HepG2 (cell line): Measurements from ENCODE around the gene CNTNAP1. TPM values are rescaled to one million over a fixed set of nuclear protein-coding genes. Genes with fewer than 3 reads are reported as not detected.

ENCODE experiments used
- ATF7 ChIP-seq, 2 experiments: fragments of 450-650 bp in 1 of 2; sonication (generic) in 1 of 2; formaldehyde crosslinking in 1 of 2; IDR thresholded peaks; 2 replicates each; pipeline versions ENCODE4 v1.4.0 to v1.6.1; 2016 to 2020; ENCODE audit warnings: antibody characterized with exemption in 1 of 2, mild to moderate bottlenecking in 1 of 2, missing genetic modification reagents in 1 of 2
- HOXA3 ChIP-seq: sonication (generic); formaldehyde crosslinking; IDR thresholded peaks from 2 replicates; pipeline ENCODE4 v1.5.0; 2020; ENCODE audit warnings: missing genetic modification reagents
- KLF6 ChIP-seq: IDR thresholded peaks from 2 replicates; pipeline ENCODE4 v1.8.0; 2016; ENCODE audit warnings: missing biosample characterization, missing genetic modification reagents
- MED13 ChIP-seq: sonication (generic); formaldehyde crosslinking; IDR thresholded peaks from 2 replicates; pipeline ENCODE4 v1.5.0; 2020; ENCODE audit warnings: missing genetic modification reagents
- NCOR1 ChIP-seq: fragments of 200-600 bp; sonication (generic); IDR thresholded peaks from 2 replicates; pipeline ENCODE4 v1.7.0; 2017; ENCODE audit warnings: antibody characterized with exemption, low read length, borderline replicate concordance
- NFKB2 ChIP-seq: sonication (generic); formaldehyde crosslinking; IDR thresholded peaks from 2 replicates; pipeline ENCODE4 v1.4.0; 2020; ENCODE audit warnings: missing genetic modification reagents, borderline replicate concordance
- NRL ChIP-seq: sonication (generic); formaldehyde crosslinking; IDR thresholded peaks from 2 replicates; pipeline ENCODE4 v1.5.0; 2020; ENCODE audit warnings: missing genetic modification reagents, mild to moderate bottlenecking, moderate library complexity, borderline replicate concordance
- REL ChIP-seq: sonication (generic); formaldehyde crosslinking; conservative IDR thresholded peaks from 2 replicates; pipeline ENCODE4 v1.8.0; 2022; ENCODE audit warnings: mild to moderate bottlenecking, missing genetic modification reagents, moderate library complexity
- SRSF4 ChIP-seq: fragments of 200-400 bp; formaldehyde crosslinking; IDR thresholded peaks from one replicate; pipeline ENCODE4 v1.6.1; 2018; ENCODE audit warnings: mild to moderate bottlenecking, low read depth, low read length, moderate library complexity; ENCODE audit not compliant: poor library complexity, severe bottlenecking
- ZNF256 ChIP-seq: sonication (generic); formaldehyde crosslinking; conservative IDR thresholded peaks from 2 replicates; pipeline ENCODE4 v1.4.0; 2020; ENCODE audit warnings: missing genetic modification reagents
- polyA plus RNA-seq, 8 experiments: library from polyadenylated mRNA; depleted of rRNA in 3 of 8; stranded (reverse) in 7 of 8; unstranded in 1 of 8; fragments of >200 nt; fragmentation: Illumina TruSeq in 4 of 8; extraction: Trizol in 4 of 8; gene quantifications; 2 replicates each; pipeline versions ENCODE4 v1.2.1 to v1.2.3, GENCODE V29; 2011 to 2016; ENCODE audit warnings: low read depth in 4 of 8, missing spikeins in 1 of 8, mixed read lengths in 1 of 8; ENCODE audit not compliant: insufficient read depth in 1 of 8
- total RNA-seq, 5 experiments: library from RNA; depleted of rRNA; stranded (reverse); fragments of >200 nt; fragmentation: Illumina TruSeq; extraction: Trizol; gene quantifications; 2 replicates each; pipeline ENCODE4 v1.2.3, GENCODE V29; 2016; ENCODE audit warnings: low read depth in 1 of 5
- TF ChIP-seq, protein P1 (sequence below): sonication (generic); formaldehyde crosslinking; IDR thresholded peaks from 2 replicates; pipeline ENCODE4 v1.5.1; 2020; ENCODE audit warnings: mild to moderate bottlenecking, missing genetic modification reagents, moderate library complexity
- TF ChIP-seq, protein P2 (sequence below), 2 experiments: fragments of 450-650 bp in 1 of 2; sonication (generic) in 1 of 2; formaldehyde crosslinking in 1 of 2; IDR thresholded peaks; 2 replicates each; pipeline versions ENCODE4 v1.6.1 to v1.8.0; 2016 to 2022; ENCODE audit warnings: antibody characterized with exemption in 1 of 2, mild to moderate bottlenecking in 1 of 2, missing genetic modification reagents in 1 of 2

Gene CNTNAP1
- total and polyA plus RNA-seq, 2 of the 13 experiments (the other 11 are each of a cell fraction or from before 2014, with no cell fraction given), result 4.5 to 7.7 TPM

DNA sequence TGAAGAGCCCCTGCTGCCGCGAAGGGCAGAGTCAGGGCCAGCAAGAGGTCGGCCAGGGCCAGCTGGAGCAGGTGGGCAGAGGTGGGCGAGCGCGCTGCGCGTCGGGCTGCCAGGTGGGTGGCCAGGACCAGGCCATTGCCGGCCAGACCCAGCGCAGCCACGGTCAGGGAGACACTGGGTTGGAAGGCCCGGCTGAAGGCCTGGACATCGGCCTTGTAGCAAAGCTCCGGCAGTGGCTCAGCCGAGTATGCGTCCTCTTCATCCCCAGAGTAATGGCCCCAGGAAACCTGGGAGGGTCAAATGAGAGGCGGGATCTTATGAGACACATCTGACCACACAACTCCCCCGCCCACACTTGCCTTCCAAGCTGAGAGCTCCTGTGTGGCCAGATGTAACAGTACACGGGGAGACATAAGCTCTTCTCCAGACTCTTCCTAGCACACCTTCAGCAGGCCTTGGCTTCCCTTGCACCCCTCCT lies 2.0 kb upstream of the CNTNAP1 start (continued):
- TF ChIP-seq NCOR1 (no peak), SRSF4 (no peak), NRL (CRISPR knock-in tag) (0 out of 2 replicates have a peak, but pooled peaks have one; percentile 23), REL (CRISPR knock-in tag) (no peak), NFKB2 (CRISPR knock-in tag) (0 out of 2 replicates have a peak, but pooled peaks have one; percentile 17), ATF7 (IDR thresholded peaks at IDR 0.05) (no peak), ATF7 (CRISPR knock-in tag; IDR thresholded peaks at IDR 0.05) (no peak), ZNF256 (CRISPR knock-in tag) (no peak), MED13 (no peak), KLF6 (CRISPR knock-in tag) (no peak), HOXA3 (CRISPR knock-in tag) (0 out of 2 replicates have a peak, but pooled peaks have one; percentile 2)
- TF ChIP-seq, protein P1, sequence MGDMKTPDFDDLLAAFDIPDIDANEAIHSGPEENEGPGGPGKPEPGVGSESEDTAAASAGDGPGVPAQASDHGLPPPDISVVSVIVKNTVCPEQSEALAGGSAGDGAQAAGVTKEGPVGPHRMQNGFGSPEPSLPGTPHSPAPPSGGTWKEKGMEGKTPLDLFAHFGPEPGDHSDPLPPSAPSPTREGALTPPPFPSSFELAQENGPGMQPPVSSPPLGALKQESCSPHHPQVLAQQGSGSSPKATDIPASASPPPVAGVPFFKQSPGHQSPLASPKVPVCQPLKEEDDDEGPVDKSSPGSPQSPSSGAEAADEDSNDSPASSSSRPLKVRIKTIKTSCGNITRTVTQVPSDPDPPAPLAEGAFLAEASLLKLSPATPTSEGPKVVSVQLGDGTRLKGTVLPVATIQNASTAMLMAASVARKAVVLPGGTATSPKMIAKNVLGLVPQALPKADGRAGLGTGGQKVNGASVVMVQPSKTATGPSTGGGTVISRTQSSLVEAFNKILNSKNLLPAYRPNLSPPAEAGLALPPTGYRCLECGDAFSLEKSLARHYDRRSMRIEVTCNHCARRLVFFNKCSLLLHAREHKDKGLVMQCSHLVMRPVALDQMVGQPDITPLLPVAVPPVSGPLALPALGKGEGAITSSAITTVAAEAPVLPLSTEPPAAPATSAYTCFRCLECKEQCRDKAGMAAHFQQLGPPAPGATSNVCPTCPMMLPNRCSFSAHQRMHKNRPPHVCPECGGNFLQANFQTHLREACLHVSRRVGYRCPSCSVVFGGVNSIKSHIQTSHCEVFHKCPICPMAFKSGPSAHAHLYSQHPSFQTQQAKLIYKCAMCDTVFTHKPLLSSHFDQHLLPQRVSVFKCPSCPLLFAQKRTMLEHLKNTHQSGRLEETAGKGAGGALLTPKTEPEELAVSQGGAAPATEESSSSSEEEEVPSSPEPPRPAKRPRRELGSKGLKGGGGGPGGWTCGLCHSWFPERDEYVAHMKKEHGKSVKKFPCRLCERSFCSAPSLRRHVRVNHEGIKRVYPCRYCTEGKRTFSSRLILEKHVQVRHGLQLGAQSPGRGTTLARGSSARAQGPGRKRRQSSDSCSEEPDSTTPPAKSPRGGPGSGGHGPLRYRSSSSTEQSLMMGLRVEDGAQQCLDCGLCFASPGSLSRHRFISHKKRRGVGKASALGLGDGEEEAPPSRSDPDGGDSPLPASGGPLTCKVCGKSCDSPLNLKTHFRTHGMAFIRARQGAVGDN, result 0 out of 2 replicates have a peak, but pooled peaks have one; percentile 13
- TF ChIP-seq, protein P2, sequence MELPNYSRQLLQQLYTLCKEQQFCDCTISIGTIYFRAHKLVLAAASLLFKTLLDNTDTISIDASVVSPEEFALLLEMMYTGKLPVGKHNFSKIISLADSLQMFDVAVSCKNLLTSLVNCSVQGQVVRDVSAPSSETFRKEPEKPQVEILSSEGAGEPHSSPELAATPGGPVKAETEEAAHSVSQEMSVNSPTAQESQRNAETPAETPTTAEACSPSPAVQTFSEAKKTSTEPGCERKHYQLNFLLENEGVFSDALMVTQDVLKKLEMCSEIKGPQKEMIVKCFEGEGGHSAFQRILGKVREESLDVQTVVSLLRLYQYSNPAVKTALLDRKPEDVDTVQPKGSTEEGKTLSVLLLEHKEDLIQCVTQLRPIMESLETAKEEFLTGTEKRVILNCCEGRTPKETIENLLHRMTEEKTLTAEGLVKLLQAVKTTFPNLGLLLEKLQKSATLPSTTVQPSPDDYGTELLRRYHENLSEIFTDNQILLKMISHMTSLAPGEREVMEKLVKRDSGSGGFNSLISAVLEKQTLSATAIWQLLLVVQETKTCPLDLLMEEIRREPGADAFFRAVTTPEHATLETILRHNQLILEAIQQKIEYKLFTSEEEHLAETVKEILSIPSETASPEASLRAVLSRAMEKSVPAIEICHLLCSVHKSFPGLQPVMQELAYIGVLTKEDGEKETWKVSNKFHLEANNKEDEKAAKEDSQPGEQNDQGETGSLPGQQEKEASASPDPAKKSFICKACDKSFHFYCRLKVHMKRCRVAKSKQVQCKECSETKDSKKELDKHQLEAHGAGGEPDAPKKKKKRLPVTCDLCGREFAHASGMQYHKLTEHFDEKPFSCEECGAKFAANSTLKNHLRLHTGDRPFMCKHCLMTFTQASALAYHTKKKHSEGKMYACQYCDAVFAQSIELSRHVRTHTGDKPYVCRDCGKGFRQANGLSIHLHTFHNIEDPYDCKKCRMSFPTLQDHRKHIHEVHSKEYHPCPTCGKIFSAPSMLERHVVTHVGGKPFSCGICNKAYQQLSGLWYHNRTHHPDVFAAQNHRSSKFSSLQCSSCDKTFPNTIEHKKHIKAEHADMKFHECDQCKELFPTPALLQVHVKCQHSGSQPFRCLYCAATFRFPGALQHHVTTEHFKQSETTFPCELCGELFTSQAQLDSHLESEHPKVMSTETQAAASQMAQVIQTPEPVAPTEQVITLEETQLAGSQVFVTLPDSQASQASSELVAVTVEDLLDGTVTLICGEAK (IDR thresholded peaks at IDR 0.05), result no peak
- TF ChIP-seq, protein P2 (CRISPR knock-in tag; IDR thresholded peaks at IDR 0.05), result 0 out of 2 replicates have a peak, but pooled peaks have one; percentile 33
